Spleen (tissue), 7 donors: ENCODE results near the gene WSCD1.

Experiments used
- POLR2A ChIP-seq, 3 donors: fragments of 450-650 bp; IDR thresholded peaks; one replicate each; pipeline ENCODE4 v1.5.1; 2017; ENCODE audit warnings: antibody characterized with exemption in 3 of 3, mild to moderate bottlenecking in 1 of 3
- TF ChIP-seq, protein P1 (sequence below), 11 experiments: fragments of 200-600 bp in 7 of 11; fragments of 450-650 bp in 4 of 11; sonication (generic) in 4 of 11; IDR thresholded peaks in 8 of 11; conservative IDR thresholded peaks in 3 of 11; 1 replicate in 7 of 11; 2 replicates in 4 of 11; pipeline versions ENCODE4 v1.4.0 to v1.8.0; 2016 to 2021; ENCODE audit warnings: antibody characterized with exemption in 11 of 11, inconsistent platforms in 4 of 11, mild to moderate bottlenecking in 1 of 11
- donor health status: DM: no; HTN: no; CAD: no; lungs with moderate emphysema.
- donor health status: DM: no; HTN: no; CAD: no.
- donor health status: DM: no; HTN: no; CAD: no.

DNA sequence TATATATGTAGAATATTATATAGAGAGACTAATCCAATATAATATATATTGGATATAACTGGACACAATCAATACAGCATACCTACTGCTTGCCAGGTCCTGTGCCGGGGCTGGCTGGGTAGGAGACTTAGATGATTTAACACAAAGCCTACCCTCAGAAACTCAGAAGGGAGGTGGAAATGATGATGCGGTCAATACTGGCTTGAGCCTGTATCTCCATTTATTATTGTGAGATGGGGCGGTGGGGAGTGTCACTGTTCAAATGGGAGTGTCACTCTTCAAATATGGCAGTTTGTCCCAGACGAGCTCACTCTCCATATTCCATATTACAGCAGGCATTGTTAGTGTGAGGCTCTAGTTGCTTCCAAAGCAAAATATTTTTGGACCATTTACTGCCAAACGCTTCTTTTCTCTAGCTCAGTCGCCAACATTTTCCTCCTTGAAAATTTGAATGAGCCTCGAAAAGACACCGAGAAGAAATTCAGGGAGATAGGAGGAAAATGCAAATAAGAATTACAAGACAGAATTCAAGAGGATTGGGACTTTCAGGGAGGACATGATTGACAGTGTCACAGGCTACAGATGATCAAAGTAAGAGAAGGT lies 70.7 kb downstream of the WSCD1 start:
- TF ChIP-seq, protein P1, sequence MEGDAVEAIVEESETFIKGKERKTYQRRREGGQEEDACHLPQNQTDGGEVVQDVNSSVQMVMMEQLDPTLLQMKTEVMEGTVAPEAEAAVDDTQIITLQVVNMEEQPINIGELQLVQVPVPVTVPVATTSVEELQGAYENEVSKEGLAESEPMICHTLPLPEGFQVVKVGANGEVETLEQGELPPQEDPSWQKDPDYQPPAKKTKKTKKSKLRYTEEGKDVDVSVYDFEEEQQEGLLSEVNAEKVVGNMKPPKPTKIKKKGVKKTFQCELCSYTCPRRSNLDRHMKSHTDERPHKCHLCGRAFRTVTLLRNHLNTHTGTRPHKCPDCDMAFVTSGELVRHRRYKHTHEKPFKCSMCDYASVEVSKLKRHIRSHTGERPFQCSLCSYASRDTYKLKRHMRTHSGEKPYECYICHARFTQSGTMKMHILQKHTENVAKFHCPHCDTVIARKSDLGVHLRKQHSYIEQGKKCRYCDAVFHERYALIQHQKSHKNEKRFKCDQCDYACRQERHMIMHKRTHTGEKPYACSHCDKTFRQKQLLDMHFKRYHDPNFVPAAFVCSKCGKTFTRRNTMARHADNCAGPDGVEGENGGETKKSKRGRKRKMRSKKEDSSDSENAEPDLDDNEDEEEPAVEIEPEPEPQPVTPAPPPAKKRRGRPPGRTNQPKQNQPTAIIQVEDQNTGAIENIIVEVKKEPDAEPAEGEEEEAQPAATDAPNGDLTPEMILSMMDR (IDR thresholded peaks at IDR 0.05 in 8 of 11, conservative IDR thresholded peaks at IDR 0.05 in 3 of 11), result no peak
- no peak for TF ChIP-seq POLR2A (IDR thresholded peaks at IDR 0.05)
